Vagina (tissue), 2 donors: ENCODE data around the gene FBL. TPM values are rescaled to one million over a fixed set of nuclear protein-coding genes. Genes with fewer than 3 reads are reported as not detected.

Source experiments
- DNase-seq, 2 donors: peaks; one replicate each; pipeline ENCODE4 v3.0.0-alpha.2; 2017; ENCODE audit errors: extremely low spot score in 2 of 2
- H3K27ac ChIP-seq: fragments of 200-600 bp; sonication (generic); one replicate; pipeline ENCODE4 v1.5.1; 2019
- H3K27me3 ChIP-seq: fragments of 200-600 bp; sonication (generic); one replicate; pipeline ENCODE4 v1.5.1; 2019
- H3K36me3 ChIP-seq, 2 donors: fragments of 200-600 bp; sonication (generic); one replicate each; pipeline ENCODE4 v1.5.1; 2017 to 2019
- H3K4me1 ChIP-seq: fragments of 200-600 bp; sonication (generic); one replicate; pipeline ENCODE4 v1.5.1; 2019
- H3K4me3 ChIP-seq, 2 donors: fragments of 200-600 bp; sonication (generic); 1 replicate in 1 of 2; 2 replicates in 1 of 2; pipeline ENCODE4 v1.5.1; 2016 to 2019
- H3K9me3 ChIP-seq: fragments of 200-600 bp; sonication (generic); one replicate; pipeline ENCODE4 v1.5.1; 2019
- CTCF ChIP-seq, 3 experiments: fragments of 450-650 bp in 2 of 3; fragments of 200-600 bp in 1 of 3; sonication (generic) in 1 of 3; IDR thresholded peaks; one replicate each; pipeline ENCODE4 v1.5.1; 2017 to 2019; ENCODE audit warnings: antibody characterized with exemption in 3 of 3, mild to moderate bottlenecking in 2 of 3, moderate library complexity in 2 of 3
- POLR2A ChIP-seq, 2 donors: fragments of 450-650 bp; IDR thresholded peaks; one replicate each; pipeline ENCODE4 v1.6.1; 2017; ENCODE audit warnings: antibody characterized with exemption in 2 of 2, mild to moderate bottlenecking in 2 of 2, moderate library complexity in 2 of 2
- POLR2AphosphoS5 ChIP-seq, 2 donors: sonication (generic); formaldehyde crosslinking; IDR thresholded peaks; one replicate each; pipeline ENCODE4 v1.9.0; 2017; ENCODE audit warnings: antibody characterized with exemption in 2 of 2, mild to moderate bottlenecking in 2 of 2, low read depth in 1 of 2; ENCODE audit not compliant: insufficient read depth in 1 of 2
- intact Hi-C: fragments of 100-400 bp; cut with DNase I; formaldehyde crosslinking; loops from one replicate; pipeline ENCODE4 v1.15.1; 2023
- total RNA-seq: library from RNA; depleted of rRNA; stranded (reverse); fragments of >200 nt; gene quantifications from one replicate; pipeline ENCODE4 v1.2.3, GENCODE V29; 2016

FBL gene
- total RNA-seq, 1 donor from 2014 or later, result 180 TPM

DNA sequence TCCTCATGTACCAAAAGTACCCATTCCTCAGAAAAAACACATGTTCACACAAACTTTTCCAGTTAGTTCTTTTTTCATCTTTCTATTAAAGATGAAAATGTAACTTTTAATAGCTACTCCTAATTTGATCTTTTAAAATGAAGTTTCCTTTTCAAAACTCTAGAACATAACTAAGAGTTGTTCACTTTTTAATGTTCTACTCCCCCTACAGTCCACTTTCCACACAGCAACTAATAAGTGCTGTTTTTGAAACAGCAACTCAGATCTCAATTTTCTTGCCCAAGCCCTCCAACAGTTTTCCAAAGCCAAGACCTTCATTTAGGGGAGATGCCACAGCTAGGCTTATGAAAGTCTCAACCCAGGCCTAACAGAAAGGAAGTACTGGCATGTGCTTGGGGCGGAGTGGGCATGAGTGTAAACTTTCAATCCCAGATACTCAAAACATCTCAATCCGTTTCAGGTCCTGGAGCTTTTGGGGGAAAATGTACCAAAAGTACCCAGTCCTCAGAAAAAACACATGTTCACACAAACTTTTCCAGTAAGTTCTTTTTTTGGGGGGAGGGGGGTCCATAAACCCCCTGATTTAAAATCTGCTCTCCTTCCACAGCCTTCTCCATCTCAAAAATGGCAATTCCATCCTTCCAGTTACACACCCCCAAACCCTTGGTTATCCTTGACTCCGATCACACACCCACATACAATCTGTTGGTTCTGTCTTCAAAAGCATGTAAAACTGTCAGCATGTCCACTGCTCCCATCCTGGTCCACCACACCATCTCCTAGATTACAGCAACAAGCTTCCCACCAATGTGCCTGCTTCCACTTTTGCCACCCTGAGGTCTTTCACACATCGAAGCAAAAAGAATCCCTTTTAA lies 2.0 kb downstream of the FBL start:
- TF ChIP-seq POLR2A (IDR thresholded peaks at IDR 0.05) (no peak), CTCF (IDR thresholded peaks at IDR 0.05) (peak in 2 of 3 experiments; percentile 29 to 41), POLR2AphosphoS5 (IDR thresholded peaks at IDR 0.05; ENCODE audit: insufficient read depth in 1 of 2, low read depth in 1 of 2) (no peak)
- no peak overlapping the region for H3K4me3 ChIP-seq
- H3K9me3 ChIP-seq, result no peaks in the 10 kb centered on the region
- H3K4me1 ChIP-seq, result peaks cover 46% of the 10 kb centered on the region
- H3K36me3 ChIP-seq, result peaks cover 0 to 11% of the 10 kb centered on the region in 2 donors
- no peak overlapping the region for H3K27ac ChIP-seq
- no peak for DNase-seq
- intact Hi-C loops, result loop anchor here (5.0 to 10.0 kb wide), 2 partner anchors 131 to 773 kb away; partner anchors contain the start of gene PSMC4
- H3K27me3 ChIP-seq, result no peaks in the 10 kb centered on the region

DNA sequence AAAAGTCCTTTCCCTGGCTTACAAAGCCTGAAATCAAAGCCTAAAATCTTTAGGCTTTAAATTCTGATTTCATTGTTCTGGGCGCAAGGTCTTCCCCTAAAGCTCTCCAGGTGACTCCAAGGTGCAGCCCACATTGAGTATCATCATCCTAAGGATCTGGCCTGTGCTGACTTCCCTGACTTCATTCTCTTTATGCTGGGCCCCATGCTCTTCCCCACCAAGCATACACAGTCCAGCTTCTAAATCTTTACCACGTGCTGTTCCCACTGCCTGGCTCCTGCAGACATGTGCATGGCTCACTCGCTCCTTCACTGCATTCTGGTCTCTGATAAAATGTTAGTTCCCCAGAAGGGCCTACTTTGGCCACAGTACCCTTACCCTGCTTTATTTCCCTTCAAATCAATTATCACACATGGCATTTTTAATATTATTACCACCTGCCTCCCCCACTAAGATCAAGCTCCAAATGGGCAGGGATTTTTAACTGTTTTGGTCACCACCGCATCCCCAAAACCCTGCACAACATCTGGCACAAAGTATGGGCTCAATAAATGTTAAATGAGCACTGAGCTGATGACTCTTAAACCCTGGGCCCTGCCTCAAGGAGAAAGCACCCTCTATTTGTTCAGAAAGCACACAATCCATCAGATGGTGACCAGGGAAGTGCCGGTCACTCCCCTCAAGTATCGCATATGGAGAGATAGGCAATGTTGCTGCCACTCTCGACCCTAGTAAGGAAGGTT lies 3.3 kb downstream of the FBL start:
- intact Hi-C loops, result loop anchor here (5.0 to 10.0 kb wide), 2 partner anchors 132 to 774 kb away; partner anchors contain the start of gene PSMC4
- TF ChIP-seq CTCF (IDR thresholded peaks at IDR 0.05), result no peak
- no peak for TF ChIP-seq POLR2A (IDR thresholded peaks at IDR 0.05)
- no peak for TF ChIP-seq POLR2AphosphoS5 (IDR thresholded peaks at IDR 0.05; ENCODE audit: insufficient read depth in 1 of 2, low read depth in 1 of 2)
- peaks cover 46% of the 10 kb centered on the region for H3K4me1 ChIP-seq
- peaks cover 0 to 24% of the 10 kb centered on the region in 2 donors for H3K36me3 ChIP-seq
- no peaks in the 10 kb centered on the region for H3K27me3 ChIP-seq
- peak overlapping the region; percentile 57 for H3K27ac ChIP-seq
- H3K4me3 ChIP-seq, result peak overlapping the region in 1 of 2 donors; percentile 24
- DNase-seq, result no peak
- no peaks in the 10 kb centered on the region for H3K9me3 ChIP-seq

DNA sequence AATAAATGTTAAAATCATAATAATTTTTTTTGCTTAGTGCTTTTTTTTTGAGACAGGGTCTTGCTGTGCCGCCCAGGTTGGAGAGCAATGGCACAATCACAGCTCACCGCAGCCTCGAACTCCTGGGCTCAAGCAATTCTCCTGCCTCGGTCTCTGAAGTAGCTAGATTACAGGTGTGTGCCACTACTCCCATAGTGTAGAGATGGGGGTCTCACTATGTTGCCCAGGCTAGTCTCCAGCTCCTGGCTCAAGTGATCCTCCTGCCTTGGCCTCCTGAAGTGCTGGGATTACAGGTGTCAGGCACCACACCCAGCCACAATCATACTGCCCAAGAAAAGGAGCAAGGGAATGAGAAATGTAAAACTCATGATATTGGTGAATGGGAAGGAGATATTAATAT lies 5.1 kb downstream of the FBL start:
- no peak for TF ChIP-seq CTCF (IDR thresholded peaks at IDR 0.05)
- no peak for TF ChIP-seq POLR2AphosphoS5 (IDR thresholded peaks at IDR 0.05; ENCODE audit: insufficient read depth in 1 of 2, low read depth in 1 of 2)
- no peak for TF ChIP-seq POLR2A (IDR thresholded peaks at IDR 0.05)
- intact Hi-C loops, result loop anchor here (5.0 to 10.0 kb wide), 2 partner anchors 134 to 776 kb away; partner anchors contain the start of gene PSMC4

DNA sequence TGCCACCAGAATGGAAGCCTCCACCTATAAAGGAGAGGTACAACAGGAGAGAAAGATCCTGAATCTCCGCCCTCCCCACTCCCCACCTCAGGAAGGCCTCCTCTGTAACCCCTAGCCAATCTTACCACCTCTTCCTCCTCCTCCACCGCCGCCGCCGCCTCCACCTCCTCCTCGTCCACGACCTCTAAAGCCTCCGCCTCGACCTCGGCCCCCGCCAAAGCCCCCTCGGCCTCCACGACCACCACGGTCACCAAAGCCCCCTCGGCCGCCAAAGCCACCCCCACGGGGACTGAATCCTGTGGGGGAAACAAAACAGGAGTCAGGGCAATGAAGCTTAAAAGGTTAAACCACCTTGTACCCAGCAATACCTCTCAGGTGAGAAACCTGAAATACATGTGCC lies 5.7 kb downstream of the FBL start:
- TF ChIP-seq CTCF (IDR thresholded peaks at IDR 0.05), result no peak
- TF ChIP-seq POLR2AphosphoS5 (IDR thresholded peaks at IDR 0.05; ENCODE audit: insufficient read depth in 1 of 2, low read depth in 1 of 2), result no peak
- no peak for TF ChIP-seq POLR2A (IDR thresholded peaks at IDR 0.05)
- H3K36me3 ChIP-seq, result peaks cover 0 to 48% of the 10 kb centered on the region in 2 donors
- intact Hi-C loops, result loop anchor here (5.0 to 10.0 kb wide), 2 partner anchors 134 to 777 kb away; partner anchors contain the start of gene PSMC4
- H3K4me1 ChIP-seq, result peaks cover 35% of the 10 kb centered on the region
- H3K27me3 ChIP-seq, result no peaks in the 10 kb centered on the region
- no peak overlapping the region for H3K27ac ChIP-seq
- H3K4me3 ChIP-seq, result no peak overlapping the region
- H3K9me3 ChIP-seq, result no peaks in the 10 kb centered on the region
- no peak for DNase-seq

More for the DNA sequence above, 5.1 kb downstream of the FBL start:
- Histone ChIP-seq H3K36me3 (peaks cover 0 to 42% of the 10 kb centered on the region in 2 donors), H3K4me1 (peaks cover 38% of the 10 kb centered on the region), H3K4me3 (no peak overlapping the region), H3K27ac (no peak overlapping the region), H3K9me3 (no peaks in the 10 kb centered on the region), H3K27me3 (no peaks in the 10 kb centered on the region)
- DNase-seq, result no peak
